ENCODE results near the gene FKBP14.

FKBP14 gene

GRCh38 chr7:29989257-29989995, 37.1 kb downstream of the FKBP14 start, which contains the start of gene SCRN1:
SCRN1 (minus strand) TSS chr7:29989801; CDS start chr7:29969067, 20,734 bp downstream.
- TF ChIP-seq TCF4 (CRISPR knock-in tag; IDR thresholded peaks at IDR 0.05; ENCODE audit: borderline replicate concordance) (no peak), ZNF70 (CRISPR knock-in tag; IDR thresholded peaks at IDR 0.05) (no peak), PATZ1 (CRISPR knock-in tag; IDR thresholded peaks at IDR 0.05; ENCODE audit: borderline replicate concordance) (no peak), ZFP30 (CRISPR knock-in tag; IDR thresholded peaks at IDR 0.05) (no peak), ZC3H10 (CRISPR knock-in tag; IDR thresholded peaks at IDR 0.05) (no peak), TSHZ2 (CRISPR knock-in tag; IDR thresholded peaks at IDR 0.05) (no peak), CSDC2 (CRISPR knock-in tag; IDR thresholded peaks at IDR 0.05) (no peak), TOX (CRISPR knock-in tag; IDR thresholded peaks at IDR 0.05; ENCODE audit: borderline replicate concordance) (no peak), CREB5 (CRISPR knock-in tag; IDR thresholded peaks at IDR 0.05; ENCODE audit: low read depth) (no peak), SNAI2 (CRISPR knock-in tag; IDR thresholded peaks at IDR 0.05) (no peak), POU6F1 (CRISPR knock-in tag; IDR thresholded peaks at IDR 0.05; ENCODE audit: borderline replicate concordance, low read depth) (no peak), BACH2 (CRISPR knock-in tag; IDR thresholded peaks at IDR 0.05; ENCODE audit: borderline replicate concordance) (no peak), ARNTL (CRISPR knock-in tag; IDR thresholded peaks at IDR 0.05; ENCODE audit: borderline replicate concordance, low read depth) (no peak), ESRRG (CRISPR knock-in tag; IDR thresholded peaks at IDR 0.05) (no peak), CSRNP3 (CRISPR knock-in tag; IDR thresholded peaks at IDR 0.05) (no peak)
- ATAC-seq = peak; percentile 61

- peak; percentile 66 for ATAC-seq
- TF ChIP-seq RARB (CRISPR knock-in tag; IDR thresholded peaks at IDR 0.05) (0 out of 2 replicates have a peak, but pooled peaks have one; percentile 35), TSHZ2 (CRISPR knock-in tag; IDR thresholded peaks at IDR 0.05) (peak; percentile 60; the same call in 1 of the 2 replicates), CREB5 (CRISPR knock-in tag; IDR thresholded peaks at IDR 0.05; ENCODE audit: low read depth) (no peak), TCF4 (CRISPR knock-in tag; IDR thresholded peaks at IDR 0.05; ENCODE audit: borderline replicate concordance) (peak; percentile 31; the same call in 1 of the 2 replicates), PATZ1 (CRISPR knock-in tag; IDR thresholded peaks at IDR 0.05; ENCODE audit: borderline replicate concordance) (no peak), GLIS3 (CRISPR knock-in tag; IDR thresholded peaks at IDR 0.05) (no peak), ESRRG (CRISPR knock-in tag; IDR thresholded peaks at IDR 0.05) (no peak), ZC3H10 (CRISPR knock-in tag; IDR thresholded peaks at IDR 0.05) (no peak), ZNF70 (CRISPR knock-in tag; IDR thresholded peaks at IDR 0.05) (no peak), PPARA (CRISPR knock-in tag; IDR thresholded peaks at IDR 0.05; ENCODE audit: borderline replicate concordance) (no peak), ISL1 (CRISPR knock-in tag; IDR thresholded peaks at IDR 0.05) (no peak)
Observed at GRCh38 chr7:29988424-29989256, 37.9 kb downstream of the FKBP14 start.

Measured in SK-N-SH treated with all-trans-retinoic acid at 6 μM for 48 hours (cell line).